A673 (cell line): ENCODE results near the gene ABHD8. TPM values are rescaled to one million over a fixed set of nuclear protein-coding genes. Genes with fewer than 3 reads are reported as not detected.

Source experiments
- BruUV-seq: library from RNA; stranded (reverse); fragments of 400-500 nt; replicated peaks from 2 replicates; lab custom pipeline; 2021; lab: Mats Ljungman, UMichigan
- CTCF ChIA-PET: fragments of 300-600 bp; sonication (Branson Sonifier 250); formaldehyde crosslinking; loops from one replicate; lab custom pipeline; 2022; ENCODE audit warnings: antibody characterized with exemption; lab: Charles Lee
- POLR2A ChIA-PET: fragments of 300-600 bp; sonication (Branson Sonifier 250); formaldehyde crosslinking; loops from one replicate; lab custom pipeline; 2022; ENCODE audit warnings: antibody characterized with exemption; ENCODE audit not compliant: low non-redundant PET; lab: Charles Lee
- DNase-seq: peaks from one replicate; pipeline ENCODE4 v3.0.0-alpha.2; 2015; ENCODE audit warnings: low spot score
- H3K27ac ChIP-seq: fragments of 200-600 bp; sonication (generic); 2 replicates; pipeline ENCODE4 v1.5.1; 2016; ENCODE audit warnings: mixed run types, low read depth, mild to moderate bottlenecking, mixed read lengths, antibody characterized with exemption, low read length; ENCODE audit not compliant: poor library complexity, severe bottlenecking
- H3K27me3 ChIP-seq: fragments of 200-600 bp; sonication (generic); replicated peaks from 2 replicates; pipeline ENCODE4 v1.6.1; 2017; ENCODE audit warnings: mixed run types, low read depth, mild to moderate bottlenecking, mixed read lengths, antibody characterized with exemption, low read length; ENCODE audit not compliant: insufficient read depth, poor library complexity
- H3K36me3 ChIP-seq: fragments of 200-600 bp; sonication (generic); 2 replicates; pipeline ENCODE4 v1.6.1; 2016; ENCODE audit warnings: mixed run types, mild to moderate bottlenecking, mixed read lengths, antibody characterized with exemption, low read length; ENCODE audit not compliant: insufficient read depth, poor library complexity, severe bottlenecking
- H3K4me1 ChIP-seq: fragments of 200-600 bp; sonication (generic); 2 replicates; pipeline ENCODE4 v1.6.1; 2017; ENCODE audit warnings: mixed run types, mild to moderate bottlenecking, mixed read lengths, antibody characterized with exemption, low read length; ENCODE audit not compliant: insufficient read depth, poor library complexity, severe bottlenecking
- H3K4me3 ChIP-seq: fragments of 200-600 bp; sonication (generic); 2 replicates; pipeline ENCODE4 v1.5.1; 2016; ENCODE audit warnings: low read depth, mixed run types, mild to moderate bottlenecking, mixed read lengths, low read length; ENCODE audit not compliant: poor library complexity, severe bottlenecking
- H3K9me3 ChIP-seq: fragments of 200-600 bp; sonication (generic); 2 replicates; pipeline ENCODE4 v1.6.1; 2016; ENCODE audit warnings: mixed run types, low read depth, mild to moderate bottlenecking, mixed read lengths, antibody characterized with exemption, low read length; ENCODE audit not compliant: poor library complexity, severe bottlenecking
- CTCF ChIP-seq: fragments of 300-800, 200-600 bp; sonication (generic); conservative IDR thresholded peaks from 2 replicates; pipeline ENCODE4 v1.5.1; 2017; ENCODE audit warnings: low read depth, mild to moderate bottlenecking, antibody characterized with exemption, low read length, moderate library complexity, mixed read lengths
- EZH2 ChIP-seq: fragments of 200-600 bp; sonication (generic); IDR thresholded peaks from 2 replicates; pipeline ENCODE4 v1.6.1; 2017; ENCODE audit warnings: borderline replicate concordance, low read depth, mild to moderate bottlenecking, mixed read lengths, antibody characterized with exemption, low read length; ENCODE audit not compliant: poor library complexity, severe bottlenecking
- intact Hi-C: fragments of 100-400 bp; cut with micrococcal nuclease; formaldehyde crosslinking; loops from one replicate; pipeline ENCODE4 v1.10.0; 2022; ENCODE audit not compliant: unreplicated experiment
- total RNA-seq: library from RNA; stranded (reverse); gene quantifications from 2 replicates; pipeline ENCODE4 v1.2.3, GENCODE V29; 2021

Gene ABHD8
- total RNA-seq, 1 experiment from 2014 or later = 11.0 TPM

GRCh38 chr19:17293605-17294004 lies 9.6 kb downstream of the ABHD8 start:
- intact Hi-C loops = loop anchor here (1.0 kb wide), 1 partner anchor 93 kb away; no protein-coding TSS in a partner anchor
- peaks cover 8% of the 10 kb centered on the region for H3K4me1 ChIP-seq
- H3K27me3 ChIP-seq = no peaks in the 10 kb centered on the region
- H3K36me3 ChIP-seq = peaks cover 14% of the 10 kb centered on the region
- TF ChIP-seq EZH2 = no peak
- TF ChIP-seq CTCF = no peak
- POLR2A ChIA-PET = no interaction called here
- no peak overlapping the region for H3K4me3 ChIP-seq
- CTCF ChIA-PET = interaction anchor here (0.7 to 0.8 kb wide), 2 partner anchors 13 to 93 kb away, joined by 4 to 9 read pairs; no protein-coding TSS in a partner anchor
- H3K27ac ChIP-seq = no peak overlapping the region
- no peaks in the 10 kb centered on the region for H3K9me3 ChIP-seq
- BruUV-seq = TSS peak; percentile 60
- DNase-seq = no peak

GRCh38 chr19:17292301-17293074 lies 10.7 kb downstream of the ABHD8 start:
- DNase-seq = peak; percentile 95
- intact Hi-C loops = loop anchor here (1.0 kb wide), 1 partner anchor 94 kb away; no protein-coding TSS in a partner anchor
- H3K4me1 ChIP-seq = peaks cover 8% of the 10 kb centered on the region
- ChIA-PET CTCF (interaction anchor here (0.7 to 0.8 kb wide), 2 partner anchors 14 to 94 kb away, joined by 4 to 9 read pairs; no protein-coding TSS in a partner anchor), POLR2A (no interaction called here)
- H3K27me3 ChIP-seq = no peaks in the 10 kb centered on the region
- no TSS peak for BruUV-seq
- TF ChIP-seq CTCF = peak; percentile 77
- no peak for TF ChIP-seq EZH2
- H3K9me3 ChIP-seq = no peaks in the 10 kb centered on the region
- H3K27ac ChIP-seq = peak overlapping the region; percentile 21
- H3K36me3 ChIP-seq = peaks cover 8% of the 10 kb centered on the region
- H3K4me3 ChIP-seq = peak overlapping the region; percentile 54

- no peak for DNase-seq
- CTCF ChIA-PET = interaction anchor here (0.6 kb wide), 1 partner anchor 176 kb away, joined by 7 read pairs; no protein-coding TSS in a partner anchor
- Histone ChIP-seq H3K36me3 (peaks cover 3% of the 10 kb centered on the region), H3K4me1 (peaks cover 8% of the 10 kb centered on the region), H3K27ac (no peak overlapping the region), H3K27me3 (no peaks in the 10 kb centered on the region), H3K4me3 (no peak overlapping the region), H3K9me3 (no peaks in the 10 kb centered on the region)
- TF ChIP-seq CTCF = no peak
- no peak for TF ChIP-seq EZH2
- BruUV-seq = no TSS peak
- POLR2A ChIA-PET = interaction anchor here (0.6 kb wide), 1 partner anchor 408 kb away, joined by 3 read pairs; no protein-coding TSS in a partner anchor
- intact Hi-C loops = loop anchor here (10.0 kb wide), 1 partner anchor 515 kb away; no protein-coding TSS in a partner anchor
These were observed 13.7 kb downstream of the ABHD8 start for GRCh38 chr19:17289489-17289888.
